RPMI7951 (cell line): ENCODE results near the gene PNMA8A. TPM values are rescaled to one million over a fixed set of nuclear protein-coding genes. Genes with fewer than 3 reads are reported as not detected.

ENCODE experiments used
- DNase-seq: peaks from one replicate; pipeline ENCODE4 v3.0.0-alpha.2; 2012; ENCODE audit warnings: low read depth
- total RNA-seq: library from RNA; depleted of rRNA; stranded (reverse); fragments of >200 nt; shearing (Covaris generic); gene quantifications from 2 replicates; pipeline ENCODE4 v1.2.3, GENCODE V29; 2014

PNMA8A gene
- total RNA-seq, 1 experiment from 2014 or later: not detected

GRCh38 chr19:46491975-46492682, 20.8 kb upstream of the PNMA8A start:
- no peak for DNase-seq

GRCh38 chr19:46490774-46491173, 19.4 kb upstream of the PNMA8A start:
- no peak for DNase-seq

- DNase-seq: no peak
Measured at GRCh38 chr19:46489445-46490272, 18.3 kb upstream of the PNMA8A start.

GRCh38 chr19:46488551-46488950, 17.2 kb upstream of the PNMA8A start:
- no peak for DNase-seq

- DNase-seq: peak; percentile 56
Measured at GRCh38 chr19:46487802-46488445, 16.6 kb upstream of the PNMA8A start.

GRCh38 chr19:46487178-46487801, 15.9 kb upstream of the PNMA8A start:
- DNase-seq: no peak

- DNase-seq: no peak
Measured at GRCh38 chr19:46486358-46486757, 15.0 kb upstream of the PNMA8A start.

- DNase-seq: no peak
Measured at GRCh38 chr19:46484656-46485055, 13.3 kb upstream of the PNMA8A start.

- no peak for DNase-seq
Measured at GRCh38 chr19:46482631-46483030, 11.3 kb upstream of the PNMA8A start.

GRCh38 chr19:46481947-46482346, 10.6 kb upstream of the PNMA8A start:
- no peak for DNase-seq

- DNase-seq: no peak
Measured at GRCh38 chr19:46481223-46481848, 10.0 kb upstream of the PNMA8A start.

GRCh38 chr19:46480415-46480814, 9.1 kb upstream of the PNMA8A start:
- peak; percentile 49 for DNase-seq

- DNase-seq: peak; percentile 51
Measured at GRCh38 chr19:46478356-46478986, 7.1 kb upstream of the PNMA8A start.

- DNase-seq: no peak
Measured at GRCh38 chr19:46475986-46476385, 4.6 kb upstream of the PNMA8A start.

GRCh38 chr19:46474211-46474610, 2.8 kb upstream of the PNMA8A start:
- DNase-seq: no peak

- no peak for DNase-seq
Measured at GRCh38 chr19:46472592-46472991, 1.2 kb upstream of the PNMA8A start.

- DNase-seq: no peak
Measured at GRCh38 chr19:46471811-46472543, 614 bp upstream of the PNMA8A start.

- DNase-seq: no peak
Measured at GRCh38 chr19:46470376-46470775, 987 bp downstream of the PNMA8A start.

GRCh38 chr19:46469541-46470185, 1.7 kb downstream of the PNMA8A start:
- DNase-seq: no peak
